Measurements from ENCODE around the gene RXFP3. TPM values are rescaled to one million over a fixed set of nuclear protein-coding genes. Genes with fewer than 3 reads are reported as not detected.

The RXFP3 gene
- polyA plus RNA-seq, 1 donor (not counting 4 experiments of a cell fraction or from before 2014, with no cell fraction given) = not detected

DNA sequence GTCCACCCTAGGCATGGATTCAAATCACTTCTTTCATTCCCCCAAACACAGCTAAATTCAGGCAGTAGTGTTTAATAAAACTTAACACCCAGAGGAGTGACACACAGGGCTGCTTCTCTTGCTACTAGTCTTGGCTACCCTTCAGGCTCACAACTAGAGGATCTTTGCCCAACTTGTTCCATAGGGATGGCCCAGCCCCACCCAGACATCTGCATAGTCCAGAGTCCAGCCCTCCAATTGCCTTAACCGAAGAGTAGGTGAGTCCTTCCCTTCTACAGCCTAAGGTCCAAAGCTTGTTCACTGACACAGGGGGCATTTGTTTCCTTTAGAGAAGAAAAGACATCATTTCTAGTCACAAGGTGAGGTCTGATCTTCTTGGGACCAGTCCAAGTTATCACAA lies 15.2 kb upstream of the RXFP3 start:
- dilution Hi-C loops (cut with MboI; ENCODE audit: extremely low pct_ligation_motif_present, low sequenced_read_pairs) = no loop called here
- TF ChIP-seq, protein P1, sequence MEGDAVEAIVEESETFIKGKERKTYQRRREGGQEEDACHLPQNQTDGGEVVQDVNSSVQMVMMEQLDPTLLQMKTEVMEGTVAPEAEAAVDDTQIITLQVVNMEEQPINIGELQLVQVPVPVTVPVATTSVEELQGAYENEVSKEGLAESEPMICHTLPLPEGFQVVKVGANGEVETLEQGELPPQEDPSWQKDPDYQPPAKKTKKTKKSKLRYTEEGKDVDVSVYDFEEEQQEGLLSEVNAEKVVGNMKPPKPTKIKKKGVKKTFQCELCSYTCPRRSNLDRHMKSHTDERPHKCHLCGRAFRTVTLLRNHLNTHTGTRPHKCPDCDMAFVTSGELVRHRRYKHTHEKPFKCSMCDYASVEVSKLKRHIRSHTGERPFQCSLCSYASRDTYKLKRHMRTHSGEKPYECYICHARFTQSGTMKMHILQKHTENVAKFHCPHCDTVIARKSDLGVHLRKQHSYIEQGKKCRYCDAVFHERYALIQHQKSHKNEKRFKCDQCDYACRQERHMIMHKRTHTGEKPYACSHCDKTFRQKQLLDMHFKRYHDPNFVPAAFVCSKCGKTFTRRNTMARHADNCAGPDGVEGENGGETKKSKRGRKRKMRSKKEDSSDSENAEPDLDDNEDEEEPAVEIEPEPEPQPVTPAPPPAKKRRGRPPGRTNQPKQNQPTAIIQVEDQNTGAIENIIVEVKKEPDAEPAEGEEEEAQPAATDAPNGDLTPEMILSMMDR (optimal IDR thresholded peaks at IDR 0.05 in 1 of 3, IDR thresholded peaks at IDR 0.05 in 1 of 3, conservative IDR thresholded peaks at IDR 0.05 in 1 of 3; ENCODE audit: extremely low read depth in 1 of 3, insufficient read depth in 2 of 3, low read length in 3 of 3) = no peak
- Histone ChIP-seq H3K4me1 (ENCODE audit: control insufficient read depth, extremely low read depth, insufficient read depth, low read length) (no peaks in the 10 kb centered on the region), H3K4me2 (ENCODE audit: control insufficient read depth, extremely low read depth, insufficient read depth, low read depth, low read length) (no peak overlapping the region), H3K9me3 (ENCODE audit: control insufficient read depth, low read depth, low read length) (no peaks in the 10 kb centered on the region), H2AFZ (ENCODE audit: control insufficient read depth, low read length) (no peak overlapping the region), H3K27ac (ENCODE audit: control insufficient read depth, insufficient read depth, low read length) (no peak overlapping the region), H3K36me3 (ENCODE audit: control insufficient read depth in 2 of 2, extremely low read depth in 1 of 2, insufficient read depth in 2 of 2, low read length in 2 of 2) (no peaks in the 10 kb centered on the region), H3K4me3 (ENCODE audit: control insufficient read depth in 2 of 3, extremely low read depth in 1 of 3, insufficient read depth in 2 of 3, low read depth in 1 of 3, low read length in 3 of 3) (no peak overlapping the region), H3K27me3 (ENCODE audit: control insufficient read depth, extremely low read depth, insufficient read depth, low read length) (no peaks in the 10 kb centered on the region), H3K9me1 (ENCODE audit: control insufficient read depth, extremely low read depth, insufficient read depth, low read length) (no peaks in the 10 kb centered on the region), H3K9ac (ENCODE audit: control insufficient read depth, extremely low read depth, insufficient read depth, low read length) (no peak overlapping the region), H3K79me2 (ENCODE audit: control insufficient read depth, insufficient read depth, low read length) (no peaks in the 10 kb centered on the region), H4K20me1 (ENCODE audit: control insufficient read depth, extremely low read depth, insufficient read depth, low read length) (no peaks in the 10 kb centered on the region)
- DNase-seq (ENCODE audit: low read depth, low spot score) (no peak), FAIRE-seq (no peak)

DNA sequence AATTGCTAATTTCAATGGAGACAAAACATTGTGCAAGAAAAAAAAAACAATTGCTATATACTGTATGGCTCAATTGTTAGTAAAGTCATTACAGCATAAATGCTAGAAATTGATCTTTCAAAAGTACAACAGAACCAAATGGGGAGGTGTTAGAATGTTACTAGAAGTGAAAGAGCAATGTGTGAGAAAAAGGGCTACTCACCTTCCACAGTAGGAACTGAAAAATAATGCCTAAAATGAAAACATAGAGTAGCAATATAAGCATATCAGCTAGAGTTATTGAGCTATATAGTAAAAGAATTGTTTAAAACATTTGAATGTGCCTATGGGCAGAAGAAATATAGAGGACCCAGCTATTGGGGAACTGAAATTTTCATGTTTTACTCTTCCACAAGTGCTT lies 10.9 kb upstream of the RXFP3 start:
- H3K9me1 ChIP-seq (ENCODE audit: control insufficient read depth, extremely low read depth, insufficient read depth, low read length) = no peaks in the 10 kb centered on the region
- H3K79me2 ChIP-seq (ENCODE audit: control insufficient read depth, insufficient read depth, low read length) = no peaks in the 10 kb centered on the region
- H4K20me1 ChIP-seq (ENCODE audit: control insufficient read depth, extremely low read depth, insufficient read depth, low read length) = no peaks in the 10 kb centered on the region
- H3K4me1 ChIP-seq (ENCODE audit: control insufficient read depth, extremely low read depth, insufficient read depth, low read length) = no peaks in the 10 kb centered on the region
- no peak for TF ChIP-seq EZH2 (IDR thresholded peaks at IDR 0.05; ENCODE audit: low read length)
- TF ChIP-seq, protein P1 (optimal IDR thresholded peaks at IDR 0.05 in 1 of 3, IDR thresholded peaks at IDR 0.05 in 1 of 3, conservative IDR thresholded peaks at IDR 0.05 in 1 of 3; ENCODE audit: extremely low read depth in 1 of 3, insufficient read depth in 2 of 3, low read length in 3 of 3) = no peak
- H3K27ac ChIP-seq (ENCODE audit: control insufficient read depth, insufficient read depth, low read length) = no peak overlapping the region
- no peak for FAIRE-seq
- no peaks in the 10 kb centered on the region for H3K9me3 ChIP-seq (ENCODE audit: control insufficient read depth, low read depth, low read length)
- H2AFZ ChIP-seq (ENCODE audit: control insufficient read depth, low read length) = no peak overlapping the region
- no peak for DNase-seq (ENCODE audit: low read depth, low spot score)
- H3K36me3 ChIP-seq (ENCODE audit: control insufficient read depth in 2 of 2, extremely low read depth in 1 of 2, insufficient read depth in 2 of 2, low read length in 2 of 2) = no peaks in the 10 kb centered on the region
- H3K9ac ChIP-seq (ENCODE audit: control insufficient read depth, extremely low read depth, insufficient read depth, low read length) = no peak overlapping the region
- H3K4me3 ChIP-seq (ENCODE audit: control insufficient read depth in 2 of 3, extremely low read depth in 1 of 3, insufficient read depth in 2 of 3, low read depth in 1 of 3, low read length in 3 of 3) = no peak overlapping the region
- no peaks in the 10 kb centered on the region for H3K27me3 ChIP-seq (ENCODE audit: control insufficient read depth, extremely low read depth, insufficient read depth, low read length)
- dilution Hi-C loops (cut with MboI; ENCODE audit: extremely low pct_ligation_motif_present, low sequenced_read_pairs) = loop anchor here (25.0 kb wide), 1 partner anchor 438 kb away; no protein-coding TSS in a partner anchor
- no peak overlapping the region for H3K4me2 ChIP-seq (ENCODE audit: control insufficient read depth, extremely low read depth, insufficient read depth, low read depth, low read length)

Data from keratinocyte (primary cell).